SIG-M5 (cell line): Measurements from ENCODE around the gene MOB1A.
"Not testable (repeated sequence)": the region's sequence is repeated elsewhere in the genome, so short reads cannot be mapped to it uniquely, and the experiment has no call there.

Experiments
- DNase-seq: peaks from one replicate; lab custom pipeline; 2025; lab: John Stamatoyannopoulos, UW

The MOB1A gene

DNA sequence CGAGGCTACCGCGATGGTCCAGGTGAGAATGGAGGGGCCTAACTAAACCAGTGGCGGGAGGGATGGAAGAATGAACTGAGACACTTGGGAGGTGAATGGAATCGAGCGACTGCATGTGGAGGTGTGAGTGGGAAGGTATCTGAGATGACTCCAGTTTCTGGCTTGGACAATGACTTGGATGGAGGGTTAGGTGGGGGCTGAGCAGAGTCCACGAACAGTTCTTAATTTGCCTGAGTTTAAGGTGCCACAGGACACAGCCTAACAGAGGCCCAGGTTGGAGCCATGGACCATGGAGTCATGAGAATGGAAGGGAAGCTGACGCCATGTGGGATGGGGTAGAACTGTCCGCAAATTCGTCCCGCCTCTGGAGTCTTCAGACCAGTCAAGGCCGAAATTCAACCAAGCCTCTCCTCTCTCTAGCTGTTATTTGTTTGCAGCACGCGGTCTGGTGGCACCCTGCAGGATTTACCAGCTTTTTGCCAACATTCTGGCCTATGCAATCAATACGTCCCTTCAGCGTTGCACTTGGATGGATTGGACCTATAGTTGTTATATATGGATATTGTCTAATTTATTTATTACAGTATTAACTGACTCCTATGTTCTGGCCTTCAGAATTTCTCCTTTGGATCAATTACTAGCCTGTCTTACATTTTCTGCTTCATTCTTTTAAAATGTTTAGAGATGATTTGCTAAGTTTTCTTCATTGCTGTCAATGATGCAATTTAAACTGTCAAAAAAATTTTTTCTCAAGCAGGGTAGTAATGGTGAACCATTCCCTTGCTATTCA lies 30.0 kb downstream of the MOB1A start:
- DNase-seq: no peak

DNA sequence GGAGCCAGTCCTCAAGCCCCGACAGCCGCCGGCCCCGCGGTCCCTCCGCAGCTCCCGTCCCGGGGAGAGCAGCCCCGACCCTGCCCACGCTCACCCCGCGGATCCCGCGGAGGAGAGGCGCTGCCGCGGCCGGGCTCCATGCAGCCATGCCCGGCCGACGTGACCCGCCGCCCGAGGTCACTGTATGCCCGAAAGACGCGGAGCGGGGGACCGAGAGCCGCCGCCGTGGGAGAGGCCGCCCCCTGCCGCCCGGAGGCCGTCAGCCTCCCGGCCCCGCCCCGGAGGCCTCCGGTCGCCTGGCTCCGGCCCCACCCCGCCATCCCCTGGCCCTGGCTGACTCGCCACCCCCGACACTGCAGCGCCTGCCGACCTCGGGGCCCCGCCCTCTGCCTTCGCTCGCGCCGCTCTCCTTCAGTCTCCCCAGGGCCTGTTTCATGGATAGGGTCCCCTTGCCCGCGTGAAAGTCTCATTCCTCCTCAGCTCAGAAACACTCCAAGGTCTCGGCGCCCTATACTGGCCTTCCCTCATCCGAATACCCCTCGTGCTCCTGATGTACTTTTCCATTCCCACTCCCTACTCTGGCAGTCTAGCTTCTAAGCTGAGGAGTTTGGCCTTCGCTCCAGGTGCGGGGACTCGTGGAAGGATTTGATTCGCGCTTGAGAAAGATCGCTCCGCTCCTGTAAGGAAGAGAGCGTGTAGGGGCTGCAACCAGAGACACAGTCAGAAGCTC lies 30.8 kb downstream of the MOB1A start, which contains the start of gene BOLA3:
TSS of gene BOLA3 (minus strand) at position 186 of the 730 bp plus-strand sequence. CDS start at position 148, 38 bp downstream.
- DNase-seq: no peak

- no peak for DNase-seq
These were observed 31.6 kb downstream of the MOB1A start for GRCh38 chr2:74146929-74147726.

DNA sequence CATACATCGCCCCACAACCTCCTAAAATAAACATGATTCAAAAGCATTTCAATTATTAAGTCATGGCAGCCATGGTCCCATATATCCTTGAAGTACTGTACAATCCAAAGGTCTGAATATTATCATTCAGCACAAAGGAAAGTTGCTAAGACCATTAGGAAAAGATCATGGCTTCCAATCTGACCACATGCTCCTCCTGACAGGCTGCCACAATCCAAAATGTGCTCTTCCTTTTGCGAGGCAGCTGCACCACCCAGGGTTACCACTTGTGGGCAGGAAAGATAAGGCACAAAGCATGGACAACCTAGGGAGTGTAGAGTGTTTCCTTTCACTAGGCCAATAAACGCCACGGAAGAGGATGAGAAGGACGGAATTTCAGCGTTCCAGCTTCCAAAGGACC lies 36.3 kb downstream of the MOB1A start:
- DNase-seq: no peak

DNA sequence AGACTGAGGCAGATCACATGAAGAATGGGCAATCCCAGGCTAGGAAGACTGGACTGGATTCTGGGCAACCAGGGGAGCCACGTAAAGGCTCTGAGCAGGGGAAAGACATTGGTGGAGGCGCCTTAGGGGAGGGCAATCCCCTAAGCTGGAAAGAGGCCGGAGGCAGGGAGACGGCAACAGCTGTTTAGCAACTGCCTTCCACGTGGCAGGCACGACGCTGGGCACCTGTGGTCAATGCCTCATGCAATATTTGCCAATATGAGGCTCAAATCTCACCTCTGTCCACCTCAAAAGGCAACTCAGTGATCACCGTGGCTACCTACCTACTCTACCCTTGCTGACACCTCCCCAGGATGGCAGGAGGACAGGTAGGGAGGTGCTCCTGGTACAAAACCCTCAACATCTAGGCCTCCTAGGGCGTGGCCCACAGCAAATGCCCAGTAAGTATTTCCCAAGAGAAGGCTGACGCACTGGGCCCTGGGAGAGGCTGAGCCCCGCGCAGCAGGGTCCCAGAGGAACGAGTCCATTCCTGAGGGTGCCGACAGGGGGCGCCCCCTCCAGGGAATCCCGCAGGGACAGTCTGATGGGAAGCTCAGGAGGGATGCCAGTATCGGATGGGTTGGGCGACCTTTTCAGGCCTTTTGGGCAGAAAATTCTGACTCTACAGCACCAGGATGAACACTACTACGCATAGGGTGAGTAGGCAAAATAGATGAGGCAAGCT lies 39.9 kb downstream of the MOB1A start:
- DNase-seq: no peak

- no peak for DNase-seq
These were observed 40.8 kb downstream of the MOB1A start for GRCh38 chr2:74137651-74138599.

GRCh38 chr2:74131901-74132300 lies 46.8 kb downstream of the MOB1A start:
- DNase-seq: no peak

DNA sequence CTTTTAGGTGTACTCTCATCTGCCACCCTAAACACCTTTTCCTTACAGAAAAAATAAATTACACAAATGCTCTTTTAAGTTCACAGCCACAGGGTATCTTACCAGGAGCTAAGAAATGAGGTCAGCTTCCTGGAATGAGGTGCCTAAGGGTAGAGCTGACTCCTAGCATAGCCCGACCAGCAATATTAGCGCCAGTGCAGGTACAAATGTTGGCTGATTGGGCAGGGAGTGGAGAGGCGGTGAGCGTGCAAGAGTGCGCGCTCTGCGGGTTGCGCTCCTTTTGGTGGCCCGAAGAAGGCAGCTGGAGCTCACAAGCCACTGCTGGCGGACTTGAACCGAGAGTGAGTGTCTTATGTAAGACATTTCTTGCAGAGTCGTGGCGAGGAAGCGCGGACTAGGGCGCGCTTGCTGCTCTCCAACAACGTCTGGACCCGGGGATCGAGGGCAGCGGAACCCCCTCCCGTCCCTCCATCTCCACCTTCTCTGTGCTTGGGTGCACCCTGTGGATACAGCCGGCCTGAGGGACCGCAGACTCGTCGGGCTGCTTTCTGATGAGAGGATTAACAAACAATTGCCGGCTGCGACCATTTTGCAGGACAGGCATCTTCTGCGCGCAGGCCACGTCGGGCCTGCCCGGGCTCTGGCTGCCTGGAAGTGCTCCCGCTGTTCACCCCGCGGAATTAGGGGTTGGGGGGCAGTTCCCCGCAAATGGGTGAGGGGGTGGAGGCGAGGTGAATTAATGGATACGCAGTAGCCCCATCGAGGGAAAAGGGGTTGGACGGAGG lies 48.3 kb downstream of the MOB1A start:
- DNase-seq: no peak

DNA sequence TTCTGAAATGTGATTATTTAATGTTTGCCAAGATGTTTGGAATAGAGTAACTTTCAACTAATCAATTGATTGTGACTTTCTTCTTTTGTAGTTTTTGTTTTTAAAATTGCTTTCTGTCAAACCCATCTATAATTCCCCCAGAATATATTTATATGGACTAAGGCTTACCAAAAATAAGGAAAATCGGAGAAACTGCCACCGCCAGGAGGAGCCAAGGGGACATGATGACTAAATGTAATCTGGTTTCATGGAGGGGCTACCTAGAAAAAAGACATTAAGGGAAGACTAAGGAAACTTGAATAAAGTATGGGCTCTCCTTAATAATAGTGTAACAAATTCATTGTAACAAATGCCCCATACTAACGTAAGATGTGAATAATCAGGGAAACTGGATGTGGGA lies 50.5 kb downstream of the MOB1A start:
- DNase-seq: no peak

DNA sequence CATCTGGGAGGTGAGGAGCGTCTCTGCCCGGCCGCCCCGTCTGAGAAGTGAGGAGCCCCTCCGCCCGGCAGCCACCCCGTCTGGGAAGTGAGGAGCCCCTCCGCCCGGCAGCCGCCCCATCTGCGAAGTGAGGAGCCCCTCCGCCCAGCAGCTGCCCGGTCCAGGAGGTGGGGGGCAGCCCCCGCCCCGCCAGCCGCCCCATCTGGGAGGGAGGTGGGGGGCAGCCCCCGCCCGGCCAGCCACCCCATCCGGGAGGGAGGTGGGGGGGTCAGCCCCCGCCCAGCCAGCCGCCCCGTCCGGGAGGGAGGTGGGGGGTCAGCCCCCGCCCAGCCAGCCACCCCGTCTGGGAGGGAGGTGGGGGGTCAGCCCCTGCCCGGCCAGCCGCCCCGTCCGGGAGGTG lies 54.7 kb downstream of the MOB1A start:
- not testable (repeated sequence) for DNase-seq

DNA sequence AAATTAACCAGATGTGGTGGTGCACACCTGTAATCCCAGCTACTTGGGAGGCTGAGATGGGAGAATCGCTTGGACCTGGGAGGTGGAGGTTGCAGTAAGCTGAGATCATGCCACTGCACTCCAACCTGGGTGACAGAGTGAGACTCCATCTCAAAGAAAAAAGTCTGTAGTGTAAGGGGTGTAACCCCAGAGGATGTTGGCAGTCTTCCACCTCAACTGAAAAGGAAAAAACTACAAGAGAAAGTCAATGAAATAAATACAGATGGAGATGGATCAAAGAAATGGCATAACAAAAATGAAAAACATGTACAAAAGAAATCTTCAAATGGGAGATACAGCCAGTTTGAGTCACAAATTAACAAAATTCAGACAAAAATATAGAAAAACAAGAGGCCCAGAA lies 56.8 kb downstream of the MOB1A start:
- DNase-seq: not testable (repeated sequence)

- no peak for DNase-seq
These were observed 58.5 kb downstream of the MOB1A start for GRCh38 chr2:74119912-74120825.

DNA sequence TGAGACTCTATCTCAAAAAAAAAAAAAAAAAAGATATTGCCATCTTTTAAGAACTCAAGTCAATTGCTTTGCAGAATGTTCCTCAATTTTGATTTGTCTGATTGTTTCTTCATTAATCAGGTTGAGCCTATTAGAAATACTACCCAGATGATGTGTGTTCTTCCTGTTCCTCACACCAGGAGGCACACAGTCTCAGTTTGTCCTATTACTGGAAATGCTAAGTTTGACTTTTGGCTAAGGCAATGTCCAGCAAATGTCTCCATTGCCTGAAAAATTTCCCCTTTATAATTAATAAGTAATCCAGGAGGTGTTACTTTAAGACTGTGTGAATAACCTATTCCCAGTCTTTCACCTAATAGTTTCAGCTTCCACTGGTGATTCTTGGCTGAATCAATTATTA lies 59.3 kb downstream of the MOB1A start:
- DNase-seq: no peak

DNA sequence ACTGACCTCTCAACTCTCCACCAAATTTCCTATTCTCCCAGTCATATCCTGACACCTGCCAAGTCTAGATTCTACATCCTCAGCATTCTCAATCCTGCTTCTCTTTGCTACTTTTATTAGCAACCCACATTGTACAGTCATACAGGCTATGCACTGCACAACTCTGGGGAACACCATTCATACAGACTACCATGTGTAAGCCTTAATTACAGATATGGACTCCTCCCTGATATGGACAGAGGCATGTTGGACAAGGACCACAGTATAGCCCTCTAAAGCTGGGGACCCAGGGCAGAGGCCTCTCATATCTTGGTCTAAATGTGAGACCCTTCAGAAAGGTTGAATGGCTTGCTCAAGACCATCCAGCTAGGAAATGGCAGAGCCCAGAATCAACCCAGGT lies 67.3 kb downstream of the MOB1A start:
- no peak for DNase-seq

DNA sequence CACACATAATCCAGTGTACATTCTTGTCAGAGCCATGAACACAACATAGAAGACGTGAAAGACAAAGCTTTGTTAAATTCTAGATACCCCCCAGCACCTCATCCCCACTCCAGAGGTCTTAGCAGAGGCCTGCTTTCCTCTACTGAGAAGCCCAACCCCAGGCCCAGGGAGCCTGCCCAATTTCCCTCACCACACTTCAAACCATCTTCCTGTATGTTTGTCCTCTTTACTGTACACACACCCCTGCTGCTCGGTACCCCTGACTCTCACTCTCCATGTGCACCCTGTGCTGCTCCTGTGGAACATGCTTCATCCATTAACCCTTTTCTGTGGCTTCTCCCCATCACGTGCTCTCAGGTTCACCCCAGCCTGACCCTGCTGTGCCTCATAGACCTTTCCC lies 68.1 kb downstream of the MOB1A start:
- DNase-seq: no peak

DNA sequence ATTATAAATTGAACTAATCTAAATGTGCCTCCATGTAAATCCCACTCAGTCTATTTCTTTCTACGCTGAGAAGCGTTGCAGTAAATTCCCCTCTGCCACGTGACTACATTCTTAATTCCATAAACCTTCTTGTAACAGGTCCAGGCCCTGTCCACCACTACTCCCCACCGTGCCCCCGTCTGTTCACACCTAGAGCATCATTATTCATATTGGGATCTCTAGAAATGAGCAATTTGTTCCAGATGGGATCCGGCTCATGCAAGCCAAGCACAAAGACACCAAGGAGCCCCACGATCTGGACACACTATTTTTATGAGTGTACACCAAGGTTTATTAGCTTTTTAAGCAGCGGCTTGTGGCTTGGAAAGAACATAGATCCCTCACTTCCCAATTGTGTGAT lies 69.1 kb downstream of the MOB1A start:
- no peak for DNase-seq

DNA sequence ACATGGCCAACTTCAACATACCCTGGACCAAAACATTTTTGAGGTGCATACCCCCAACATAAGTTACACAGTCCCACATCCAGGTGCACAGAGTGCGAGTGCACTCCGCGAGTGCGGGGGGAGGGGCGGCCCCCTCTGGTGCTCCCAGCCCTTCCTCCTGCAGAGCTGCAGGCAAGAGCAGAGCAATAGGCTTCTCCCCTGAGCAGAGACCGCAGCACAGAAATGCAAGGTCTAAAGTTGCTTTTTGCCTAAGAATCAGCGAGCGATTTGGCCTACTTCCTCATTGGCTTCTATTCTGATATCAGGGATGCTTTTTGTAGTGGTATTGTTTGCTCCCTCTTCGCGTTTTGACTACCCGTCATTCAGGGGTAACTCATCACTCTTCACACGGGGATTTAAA lies 71.6 kb downstream of the MOB1A start:
- DNase-seq: no peak

DNA sequence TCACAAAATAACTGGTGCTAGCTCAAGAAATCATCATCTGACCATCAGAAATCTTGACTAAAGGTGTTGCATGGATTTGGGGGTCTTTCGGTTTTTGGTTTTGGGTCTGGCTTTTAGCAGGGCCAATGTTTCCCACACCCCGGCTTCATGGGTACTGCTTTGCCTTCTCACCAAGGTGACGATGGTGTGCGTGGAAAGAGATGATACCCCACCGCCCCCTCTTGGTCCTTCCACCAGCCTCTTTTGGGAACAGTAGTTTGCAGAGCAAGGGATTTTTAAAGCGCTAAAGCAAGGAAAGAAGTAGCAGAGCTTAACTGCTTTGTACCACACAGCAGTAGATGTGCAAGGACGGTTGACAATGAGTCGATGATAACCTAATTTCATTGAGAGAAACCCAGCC lies 73.3 kb downstream of the MOB1A start:
- DNase-seq: no peak

- DNase-seq: no peak
These were observed 73.8 kb downstream of the MOB1A start for GRCh38 chr2:74104839-74105238.
